NCI-H82 (cell line): ENCODE measurements around the gene ABI2.
A peak's percentile ranks its signal among the peaks of the same experiment; 100 is the strongest.
"Not testable (repeated sequence)": the region's sequence is repeated elsewhere in the genome, so short reads cannot be mapped to it uniquely, and the experiment has no call there.

Experiments
- DNase-seq: peaks from one replicate; lab custom pipeline; 2025; lab: John Stamatoyannopoulos, UW

The ABI2 gene

GRCh38 chr2:203354966-203355365, 26.8 kb downstream of the ABI2 start:
- DNase-seq: no peak

DNA sequence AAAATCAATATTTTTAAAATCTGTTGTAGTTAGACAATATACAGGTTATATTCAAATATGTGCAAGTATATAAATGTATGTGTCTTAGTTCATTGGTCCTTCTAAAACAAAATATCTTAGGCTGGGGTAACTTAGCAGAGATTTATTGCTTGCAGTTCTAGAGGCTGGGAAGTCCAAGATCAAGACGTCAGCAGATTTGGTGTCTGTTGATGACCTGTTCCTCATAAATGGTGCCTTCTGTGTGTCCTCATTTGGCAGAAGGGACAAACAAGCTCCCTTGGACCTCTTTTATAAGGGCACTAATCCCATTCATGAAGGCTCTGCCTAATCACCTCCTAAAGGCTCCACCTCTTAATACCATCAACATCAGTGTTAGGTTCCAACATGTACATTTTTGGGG, 31.3 kb downstream of the ABI2 start:
- no peak for DNase-seq

DNA sequence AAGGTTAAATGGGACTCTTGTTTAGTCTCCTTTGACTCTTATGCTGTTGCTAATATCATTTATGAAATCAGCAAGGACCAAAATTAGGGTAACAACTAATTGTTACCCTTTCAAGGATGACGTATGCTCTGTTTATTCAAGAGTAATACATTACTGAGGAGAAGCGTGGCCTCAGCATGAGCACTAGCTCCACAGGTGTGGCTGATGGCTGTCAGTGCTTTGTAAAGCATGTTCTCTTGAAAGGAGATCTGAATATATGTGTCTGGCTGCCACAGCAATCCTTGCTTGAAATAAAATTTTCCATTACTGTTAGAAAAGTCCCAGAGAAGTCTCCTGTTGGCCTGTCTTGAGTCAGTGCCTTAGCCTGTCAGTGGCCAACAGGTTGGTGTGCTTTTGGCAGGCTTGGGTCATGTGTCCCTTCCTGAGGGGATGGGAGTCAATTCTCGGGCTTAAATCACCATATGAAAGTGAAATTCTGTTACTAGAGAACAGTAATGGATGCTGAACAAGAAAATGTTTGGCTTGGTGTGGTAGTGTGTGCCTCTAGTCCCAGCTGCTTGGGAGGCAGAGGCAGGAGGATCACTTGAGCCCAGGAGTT, 32.7 kb downstream of the ABI2 start:
- no peak for DNase-seq

DNA sequence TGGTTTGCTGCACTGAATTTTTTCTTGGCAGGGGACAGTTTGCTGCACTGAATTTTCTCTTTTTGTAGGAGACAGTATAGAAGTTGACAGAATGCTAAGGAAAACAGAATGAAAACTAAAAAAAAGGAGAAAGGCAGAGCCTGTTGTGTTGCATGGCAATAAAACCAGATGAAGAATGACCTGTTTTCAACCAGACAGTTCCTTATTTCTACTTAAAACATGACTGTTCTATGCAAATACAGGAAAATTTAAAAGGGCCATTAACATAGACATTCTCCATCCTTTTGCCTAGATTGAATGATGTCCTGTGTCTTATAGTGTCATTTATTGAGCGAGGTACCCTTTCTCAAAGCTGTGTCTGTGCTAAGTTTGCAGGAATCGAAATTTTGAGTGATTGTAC, 33.3 kb downstream of the ABI2 start:
- no peak for DNase-seq

- no peak for DNase-seq
Measured at GRCh38 chr2:203361922-203362321, 33.7 kb downstream of the ABI2 start.

GRCh38 chr2:203366639-203367466, 38.7 kb downstream of the ABI2 start:
- no peak for DNase-seq

GRCh38 chr2:203372706-203373105, 44.5 kb downstream of the ABI2 start:
- DNase-seq: not testable (repeated sequence)

DNA sequence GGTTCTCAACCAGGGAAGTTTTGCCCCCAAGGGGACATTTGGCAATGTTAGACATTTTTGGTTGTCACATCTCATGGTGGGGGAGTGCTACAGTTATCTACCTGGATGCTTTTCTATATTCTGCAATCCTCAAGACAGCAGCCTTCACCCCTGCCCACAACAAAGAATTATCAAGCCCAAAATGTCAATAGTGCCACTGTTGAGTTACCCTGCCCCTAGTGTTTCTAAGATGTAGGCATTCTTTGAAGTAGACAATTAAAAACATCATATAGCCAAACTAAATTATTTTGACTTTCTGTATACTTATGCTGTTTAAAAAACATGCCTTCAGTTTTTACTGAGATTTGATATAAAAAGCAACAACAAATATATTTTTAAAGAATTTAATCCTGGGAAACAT, 48.0 kb downstream of the ABI2 start:
- no peak for DNase-seq

GRCh38 chr2:203379156-203379555, 51.0 kb downstream of the ABI2 start:
- no peak for DNase-seq

GRCh38 chr2:203383038-203383437, 54.8 kb downstream of the ABI2 start:
- DNase-seq: no peak

DNA sequence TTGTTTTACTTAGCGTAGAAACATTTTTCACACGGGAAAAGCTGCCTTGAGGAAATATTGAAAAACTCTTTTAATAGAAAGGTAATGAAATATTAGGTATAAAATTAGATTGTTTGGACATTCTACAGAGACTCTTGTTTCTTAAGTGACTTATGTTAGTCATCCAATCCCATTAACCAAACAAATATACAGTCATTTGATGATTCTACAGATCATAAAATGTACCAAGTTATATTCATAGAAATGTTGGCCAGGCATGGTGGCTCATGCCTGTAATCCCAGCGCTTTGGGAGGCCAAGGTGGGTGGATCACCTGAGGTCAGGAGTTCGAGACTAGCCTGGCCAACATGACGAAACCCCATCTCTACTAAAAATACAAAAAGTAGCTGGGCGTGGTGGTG, 60.0 kb downstream of the ABI2 start:
- DNase-seq: not testable (repeated sequence)

GRCh38 chr2:203394519-203395227, 66.5 kb downstream of the ABI2 start:
- DNase-seq: peak; percentile 4

- DNase-seq: no peak
Measured at GRCh38 chr2:203395858-203396257, 67.7 kb downstream of the ABI2 start.

- peak; percentile 60 for DNase-seq
Measured at GRCh38 chr2:203396667-203397066, 68.5 kb downstream of the ABI2 start.

GRCh38 chr2:203399031-203399430, 70.8 kb downstream of the ABI2 start:
- no peak for DNase-seq

DNA sequence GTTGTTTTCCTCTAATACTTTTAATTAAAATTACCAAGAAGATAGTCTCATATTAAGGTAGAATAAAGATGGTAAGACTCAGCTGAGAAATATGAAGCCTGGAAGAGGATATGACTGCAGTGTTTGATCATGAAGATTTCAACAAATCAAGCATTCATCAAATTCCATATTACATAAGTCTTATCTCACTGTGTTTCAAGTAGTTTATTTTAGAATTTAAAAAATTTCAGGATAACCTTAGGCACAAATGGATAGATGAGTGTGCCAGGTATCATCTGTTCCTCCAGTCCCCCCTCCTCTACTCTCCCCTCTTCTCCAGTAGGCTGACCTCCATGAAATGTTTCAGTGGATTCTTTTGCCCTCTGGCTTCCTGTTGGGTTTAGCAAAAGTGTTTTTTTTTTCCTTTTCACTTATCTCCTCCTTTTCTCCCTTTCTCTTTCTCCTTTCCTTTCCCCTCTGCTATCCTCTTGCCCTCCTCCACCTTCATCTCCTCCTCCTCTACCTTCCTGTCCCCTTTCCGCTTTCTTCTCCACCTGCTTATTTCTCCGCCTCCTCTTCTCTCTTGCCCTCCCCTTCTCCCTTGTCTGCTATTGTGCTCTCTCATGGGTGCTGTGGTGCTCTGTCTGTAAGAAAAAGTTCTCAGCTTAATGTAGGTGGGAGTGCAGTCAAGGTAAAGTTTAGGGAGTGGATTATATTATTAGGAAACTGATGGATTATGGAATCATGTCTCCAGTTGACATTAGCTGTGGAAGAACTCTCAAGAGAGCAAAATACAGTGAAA, 72.8 kb downstream of the ABI2 start:
- DNase-seq: no peak

DNA sequence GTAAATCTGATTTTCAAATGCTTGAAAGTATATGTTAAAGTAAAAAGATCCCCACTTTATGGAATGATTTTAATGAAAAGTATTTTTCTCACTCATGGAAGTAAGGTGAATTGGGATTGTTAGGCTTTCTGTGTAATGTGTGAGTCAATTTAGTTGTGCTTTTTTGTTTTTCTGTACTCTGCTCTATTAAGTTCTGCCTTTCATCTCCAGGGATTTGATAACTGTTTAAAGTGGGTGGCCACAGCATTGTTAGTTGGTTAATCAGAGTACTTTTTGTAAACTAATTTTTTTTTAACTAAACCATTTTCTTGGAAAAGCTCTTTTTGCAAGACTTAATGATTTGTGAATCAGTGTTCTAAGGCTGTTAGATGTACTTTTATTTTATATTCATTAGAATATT, 76.8 kb downstream of the ABI2 start:
- no peak for DNase-seq

DNA sequence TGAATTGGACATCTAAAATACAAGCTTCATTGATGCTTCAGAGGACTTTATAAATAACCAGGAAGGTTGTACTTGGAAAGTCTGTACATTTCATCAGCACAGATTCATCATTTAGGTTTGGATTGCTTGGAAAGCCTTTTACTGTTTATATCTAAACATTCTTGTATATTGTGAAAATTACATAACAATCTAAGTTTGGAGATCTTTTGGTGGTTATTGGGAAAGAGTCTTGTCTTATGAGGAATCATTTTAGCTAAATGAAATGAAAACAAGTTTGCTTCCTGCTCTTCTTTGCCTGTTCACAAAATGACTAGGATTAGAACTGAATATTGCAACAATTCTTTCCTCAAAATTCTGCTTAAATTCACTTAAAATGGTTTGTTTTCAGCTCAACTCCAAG, 79.3 kb downstream of the ABI2 start:
- no peak for DNase-seq

DNA sequence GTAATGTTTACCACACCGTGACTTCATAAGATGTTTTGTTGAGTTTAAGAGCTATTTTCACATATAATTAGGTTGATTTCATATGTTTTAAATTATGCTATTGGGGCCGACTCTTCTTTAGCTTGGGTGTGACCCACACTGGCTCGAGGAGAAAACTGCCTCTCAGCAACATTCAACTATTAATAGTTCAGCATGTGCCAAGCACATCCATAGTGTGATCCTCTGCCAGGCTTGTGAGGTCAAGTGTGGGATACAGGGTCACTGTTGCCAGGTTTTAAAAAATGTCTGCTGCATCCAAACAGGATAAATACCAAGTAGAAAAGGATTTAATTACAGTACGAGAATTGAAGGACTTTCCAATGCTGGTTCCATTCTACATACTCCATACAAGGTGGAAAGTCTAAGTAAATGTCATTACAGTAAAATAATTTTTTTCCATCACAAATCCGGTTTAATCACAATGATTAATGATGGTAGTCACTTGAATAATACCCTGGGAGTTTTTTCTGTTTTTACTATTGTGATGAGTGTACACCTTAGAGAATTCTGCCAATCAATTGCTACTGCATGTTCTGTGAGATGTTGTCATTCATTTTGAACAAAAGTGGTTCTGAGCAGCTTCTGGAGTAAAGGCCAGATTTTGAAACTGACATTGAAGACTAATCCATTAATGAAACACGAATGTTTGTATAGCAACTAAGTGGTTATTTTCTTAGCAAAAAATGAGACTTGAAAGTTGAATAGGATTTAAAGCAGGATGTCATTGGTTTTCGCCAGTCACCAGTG, 84.5 kb downstream of the ABI2 start:
- no peak for DNase-seq

- DNase-seq: no peak
Measured at GRCh38 chr2:203413796-203414195, 85.6 kb downstream of the ABI2 start.

DNA sequence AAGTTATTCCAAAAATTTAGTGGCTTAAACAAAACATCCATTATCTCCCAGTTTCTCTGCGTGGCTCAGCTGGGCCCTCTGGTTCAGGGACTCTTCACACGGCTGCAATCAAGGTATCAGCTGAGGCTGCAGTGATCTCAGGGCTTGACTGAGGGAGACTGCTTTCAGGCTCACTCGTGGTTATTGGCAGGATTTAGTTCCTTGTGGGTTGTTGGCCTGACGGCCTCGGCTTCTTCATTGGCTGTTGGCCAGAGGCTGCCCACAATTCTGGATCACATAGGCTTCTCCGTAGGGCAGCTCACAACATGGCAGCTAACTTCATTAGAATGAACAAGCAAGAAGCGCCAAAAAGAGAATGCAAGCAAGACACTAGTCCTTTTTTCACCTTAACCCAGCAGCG, 90.1 kb downstream of the ABI2 start:
- no peak for DNase-seq

DNA sequence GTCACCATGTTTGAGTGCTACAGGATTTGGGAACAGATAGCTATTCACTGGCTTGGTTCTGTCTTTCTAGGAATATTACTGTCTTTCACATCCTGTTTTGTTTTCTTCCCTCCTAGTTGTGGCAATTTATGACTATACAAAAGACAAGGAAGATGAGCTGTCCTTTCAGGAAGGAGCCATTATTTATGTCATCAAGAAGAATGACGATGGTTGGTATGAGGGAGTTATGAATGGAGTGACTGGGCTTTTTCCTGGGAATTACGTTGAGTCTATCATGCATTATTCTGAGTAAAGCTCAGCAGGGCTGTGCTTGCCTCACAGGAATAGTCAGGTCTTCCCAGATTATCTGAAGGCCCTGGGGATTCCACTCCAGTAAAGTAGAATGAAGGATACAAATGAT, 98.9 kb downstream of the ABI2 start:
- no peak for DNase-seq
